HG02981 (cell line): ENCODE results near the gene KDM3A.

Experiments used
- ATAC-seq: cut with Tn5 transposase; IDR thresholded peaks from one replicate; pipeline ENCODE4 v1.9.1; 2021; ENCODE audit warnings: mild to moderate bottlenecking, moderate library complexity; ENCODE audit not compliant: unreplicated experiment

KDM3A gene

GRCh38 chr2:86513948-86514660, 72.9 kb downstream of the KDM3A start:
- ATAC-seq: no peak

- no peak for ATAC-seq
Observed at GRCh38 chr2:86518481-86518880, 77.3 kb downstream of the KDM3A start.

GRCh38 chr2:86519349-86519748, 78.2 kb downstream of the KDM3A start:
- ATAC-seq: no peak

- ATAC-seq: no peak
Observed at GRCh38 chr2:86520153-86520552, 79.0 kb downstream of the KDM3A start.

GRCh38 chr2:86521922-86522321, 80.8 kb downstream of the KDM3A start:
- no peak for ATAC-seq

GRCh38 chr2:86522711-86523110, 81.5 kb downstream of the KDM3A start:
- ATAC-seq: no peak

GRCh38 chr2:86523491-86523890, 82.3 kb downstream of the KDM3A start:
- ATAC-seq: no peak

GRCh38 chr2:86525421-86526340, 84.5 kb downstream of the KDM3A start:
- no peak for ATAC-seq

GRCh38 chr2:86533589-86533988, 92.4 kb downstream of the KDM3A start:
- ATAC-seq: no peak

- ATAC-seq: no peak
Observed at GRCh38 chr2:86541334-86541733, 100.2 kb downstream of the KDM3A start.
